ENCODE results near the gene PRR22.
A peak's percentile ranks its signal among the peaks of the same experiment; 100 is the strongest.

PRR22 gene

DNA sequence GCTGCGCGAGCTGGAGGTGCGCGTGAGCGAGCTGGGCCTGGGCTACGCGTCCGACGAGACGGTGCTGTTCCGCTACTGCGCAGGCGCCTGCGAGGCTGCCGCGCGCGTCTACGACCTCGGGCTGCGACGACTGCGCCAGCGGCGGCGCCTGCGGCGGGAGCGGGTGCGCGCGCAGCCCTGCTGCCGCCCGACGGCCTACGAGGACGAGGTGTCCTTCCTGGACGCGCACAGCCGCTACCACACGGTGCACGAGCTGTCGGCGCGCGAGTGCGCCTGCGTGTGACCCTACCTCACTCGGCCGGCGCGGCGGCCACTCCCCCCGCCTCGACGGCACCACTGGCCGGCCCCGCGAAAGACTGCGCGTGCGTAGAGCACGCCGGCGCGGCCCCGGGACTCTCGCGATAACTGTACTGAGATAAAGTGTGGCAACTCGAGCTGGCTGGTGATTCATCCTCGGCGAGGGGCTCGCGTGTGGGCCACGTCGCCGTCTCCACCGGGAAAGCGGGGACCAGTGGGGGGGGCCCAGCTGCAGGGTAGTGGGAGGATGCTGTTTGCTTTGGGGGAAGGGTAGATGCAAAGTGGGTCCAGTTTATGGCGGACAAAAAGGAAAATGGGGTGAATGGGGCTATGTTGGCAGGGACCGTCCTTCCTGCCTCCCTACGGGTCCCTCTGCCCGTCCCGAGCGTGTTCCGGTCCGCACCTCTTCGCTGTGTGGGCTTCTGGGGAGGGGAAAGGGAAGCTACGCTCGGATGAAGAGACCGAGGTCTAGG is 43.5 kb upstream of the PRR22 start:
- H3K4me3 ChIP-seq (ENCODE audit: low read depth, low read length), result peak overlapping the region; percentile 79
- peak; percentile 94 for DNase-seq (ENCODE audit: low read depth)
- TF ChIP-seq, protein P1, sequence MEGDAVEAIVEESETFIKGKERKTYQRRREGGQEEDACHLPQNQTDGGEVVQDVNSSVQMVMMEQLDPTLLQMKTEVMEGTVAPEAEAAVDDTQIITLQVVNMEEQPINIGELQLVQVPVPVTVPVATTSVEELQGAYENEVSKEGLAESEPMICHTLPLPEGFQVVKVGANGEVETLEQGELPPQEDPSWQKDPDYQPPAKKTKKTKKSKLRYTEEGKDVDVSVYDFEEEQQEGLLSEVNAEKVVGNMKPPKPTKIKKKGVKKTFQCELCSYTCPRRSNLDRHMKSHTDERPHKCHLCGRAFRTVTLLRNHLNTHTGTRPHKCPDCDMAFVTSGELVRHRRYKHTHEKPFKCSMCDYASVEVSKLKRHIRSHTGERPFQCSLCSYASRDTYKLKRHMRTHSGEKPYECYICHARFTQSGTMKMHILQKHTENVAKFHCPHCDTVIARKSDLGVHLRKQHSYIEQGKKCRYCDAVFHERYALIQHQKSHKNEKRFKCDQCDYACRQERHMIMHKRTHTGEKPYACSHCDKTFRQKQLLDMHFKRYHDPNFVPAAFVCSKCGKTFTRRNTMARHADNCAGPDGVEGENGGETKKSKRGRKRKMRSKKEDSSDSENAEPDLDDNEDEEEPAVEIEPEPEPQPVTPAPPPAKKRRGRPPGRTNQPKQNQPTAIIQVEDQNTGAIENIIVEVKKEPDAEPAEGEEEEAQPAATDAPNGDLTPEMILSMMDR (conservative IDR thresholded peaks at IDR 0.05; ENCODE audit: low read depth, low read length), result no peak

DNA sequence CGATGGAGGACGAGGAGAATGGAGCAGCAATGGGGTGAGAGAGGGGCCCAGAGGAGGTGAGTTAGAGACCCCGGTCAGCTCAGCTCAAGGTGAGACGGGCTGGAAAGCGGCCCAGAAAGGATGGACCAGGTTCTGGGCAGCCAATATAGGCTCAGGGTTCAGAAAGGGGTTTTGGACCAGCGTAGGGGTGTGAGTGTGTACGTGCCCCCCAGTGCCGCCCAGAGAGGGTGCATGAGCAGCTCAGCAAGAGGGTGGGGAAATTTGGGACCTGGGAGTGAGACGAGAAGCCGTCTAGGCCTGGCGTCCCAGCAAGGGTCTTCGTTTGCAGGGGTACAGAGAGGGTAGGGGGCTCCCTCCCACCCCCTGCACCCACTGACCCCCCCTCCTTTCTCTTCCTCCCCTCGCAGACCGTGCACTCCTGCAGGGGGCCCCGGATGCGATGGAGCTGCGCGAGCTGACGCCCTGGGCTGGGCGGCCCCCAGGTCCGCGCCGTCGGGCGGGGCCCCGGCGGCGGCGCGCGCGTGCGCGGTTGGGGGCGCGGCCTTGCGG is 42.9 kb upstream of the PRR22 start:
- TF ChIP-seq, protein P1 (conservative IDR thresholded peaks at IDR 0.05; ENCODE audit: low read depth, low read length), result no peak
- no peak for DNase-seq (ENCODE audit: low read depth)
- peak overlapping the region; percentile 79 for H3K4me3 ChIP-seq (ENCODE audit: low read depth, low read length)

DNA sequence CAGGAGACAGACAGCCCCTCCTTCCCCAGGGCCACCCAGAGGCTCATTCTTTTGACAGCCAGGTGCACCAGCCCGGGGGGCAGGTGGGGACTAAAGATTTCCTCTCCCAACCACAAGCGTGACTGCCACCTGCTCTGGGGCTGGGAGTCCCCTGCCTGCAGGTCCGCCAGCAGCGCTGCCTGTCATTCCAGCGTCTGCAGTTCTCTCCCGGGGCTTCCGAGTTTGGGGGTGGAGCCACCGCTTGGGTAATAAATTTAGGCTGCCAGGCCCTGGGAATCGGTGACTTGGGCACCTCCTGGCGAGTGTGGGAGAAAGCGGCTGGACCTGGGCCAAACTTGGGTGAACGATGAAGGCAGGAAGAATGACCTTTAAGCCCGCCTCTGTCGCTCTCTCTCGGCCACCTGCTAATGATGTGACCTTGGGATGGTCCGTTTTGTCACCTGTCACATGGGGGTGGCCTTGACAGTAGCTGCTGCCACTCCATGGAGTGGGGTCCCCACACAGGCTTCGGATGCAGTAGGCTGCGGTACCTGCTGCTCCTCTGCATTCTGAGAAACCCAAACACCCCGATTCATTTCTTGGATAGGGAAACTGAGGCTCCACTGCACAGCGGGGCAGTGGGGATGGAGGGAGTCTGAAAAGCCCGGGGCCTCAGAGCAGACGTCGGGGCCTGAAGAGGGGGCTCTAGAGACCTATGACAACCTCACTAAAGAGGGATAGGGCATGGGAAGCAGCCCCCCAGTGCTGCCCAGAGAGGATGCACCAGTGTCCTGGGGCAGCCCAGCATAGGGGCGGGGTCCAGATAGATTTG is 42.2 kb upstream of the PRR22 start:
- TF ChIP-seq, protein P1 (conservative IDR thresholded peaks at IDR 0.05; ENCODE audit: low read depth, low read length), result peak; percentile 12
- H3K4me3 ChIP-seq (ENCODE audit: low read depth, low read length), result peak overlapping the region; percentile 79
- no peak for DNase-seq (ENCODE audit: low read depth)

DNA sequence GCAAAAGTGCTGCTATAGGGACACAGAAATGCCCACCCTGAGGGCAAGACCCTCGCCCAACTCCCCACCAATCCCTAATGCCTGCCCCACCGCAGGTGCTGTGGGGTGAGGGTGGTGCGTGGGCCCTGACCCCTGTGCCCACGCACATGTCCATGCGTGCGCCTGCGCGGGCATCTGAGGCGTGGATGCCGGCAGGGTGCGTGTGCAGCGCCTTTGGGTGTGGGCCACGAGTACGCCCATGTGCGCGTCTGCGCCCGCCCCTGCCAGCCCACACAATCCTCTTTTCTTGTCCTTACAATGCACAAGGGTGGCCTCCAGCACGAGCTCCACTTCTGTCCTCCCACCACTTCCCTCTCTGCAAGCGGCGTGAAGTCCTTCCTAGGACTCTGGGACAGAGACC is 40.6 kb upstream of the PRR22 start:
- TF ChIP-seq, protein P1 (conservative IDR thresholded peaks at IDR 0.05; ENCODE audit: low read depth, low read length), result no peak
- no peak for DNase-seq (ENCODE audit: low read depth)
- no peak overlapping the region for H3K4me3 ChIP-seq (ENCODE audit: low read depth, low read length)

DNA sequence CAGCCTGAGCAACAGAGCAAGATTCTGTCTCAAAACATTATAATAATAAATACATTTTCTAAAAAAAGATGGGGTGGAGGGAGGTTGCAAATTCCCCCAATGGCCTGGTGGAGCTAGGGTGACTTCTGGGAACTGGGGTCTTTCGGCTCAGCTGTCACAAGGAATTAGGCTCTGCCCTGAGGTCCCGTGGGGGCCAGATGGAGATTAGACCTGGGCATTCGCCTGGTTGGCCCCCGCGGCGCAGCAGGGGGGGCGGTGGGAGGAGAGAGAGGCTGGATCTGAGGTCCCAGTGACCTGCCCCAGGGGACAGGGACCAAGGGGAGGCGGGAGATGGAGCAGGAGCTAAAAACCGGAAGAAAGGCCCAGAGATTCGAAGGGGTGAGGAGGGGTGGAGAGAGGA is 40.2 kb upstream of the PRR22 start:
- H3K4me3 ChIP-seq (ENCODE audit: low read depth, low read length), result no peak overlapping the region
- no peak for DNase-seq (ENCODE audit: low read depth)
- TF ChIP-seq, protein P1 (conservative IDR thresholded peaks at IDR 0.05; ENCODE audit: low read depth, low read length), result no peak

DNA sequence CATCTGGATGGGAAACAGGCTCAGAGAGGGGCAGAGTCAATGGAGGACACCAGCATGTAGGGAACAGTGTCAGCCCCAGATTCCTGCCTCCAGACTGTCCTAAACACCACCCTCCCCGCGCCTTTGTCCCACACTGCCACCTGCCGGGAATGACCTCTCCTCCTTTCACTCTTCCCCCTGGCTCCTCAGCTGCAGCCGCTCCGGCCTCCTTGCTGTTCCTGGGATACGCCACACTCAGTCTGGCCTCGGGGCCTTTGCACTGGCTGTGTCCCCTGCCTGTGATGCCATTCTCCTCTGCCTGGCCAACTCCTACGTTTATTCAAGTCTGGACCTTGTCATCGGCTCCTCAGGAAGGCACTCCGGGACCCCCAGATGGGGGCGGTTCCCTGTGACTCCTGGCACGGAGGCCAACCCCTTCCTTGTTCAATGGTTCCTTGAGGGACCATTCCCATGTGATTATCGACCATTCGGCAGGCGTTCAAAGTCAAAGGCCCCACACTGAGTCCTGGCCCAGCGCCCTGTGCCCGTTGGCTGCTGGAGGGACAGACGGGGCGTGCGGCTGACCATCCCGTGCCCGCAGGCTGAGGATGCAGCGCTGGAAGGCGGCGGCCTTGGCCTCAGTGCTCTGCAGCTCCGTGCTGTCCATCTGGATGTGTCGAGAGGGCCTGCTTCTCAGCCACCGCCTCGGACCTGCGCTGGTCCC is 39.2 kb upstream of the PRR22 start:
- TF ChIP-seq, protein P1 (conservative IDR thresholded peaks at IDR 0.05; ENCODE audit: low read depth, low read length), result peak; percentile 17
- no peak overlapping the region for H3K4me3 ChIP-seq (ENCODE audit: low read depth, low read length)
- no peak for DNase-seq (ENCODE audit: low read depth)
